Muscle of arm (tissue), 12 donors: ENCODE data around the gene IGF1. TPM values are rescaled to one million over a fixed set of nuclear protein-coding genes. Genes with fewer than 3 reads are reported as not detected.

Experiments used
- DNase-seq: peaks from one replicate; pipeline ENCODE4 v3.0.0-alpha.2; 2013
- polyA plus RNA-seq, 12 donors: library from polyadenylated mRNA; unstranded; fragments of 120-200 nt; gene quantifications; one replicate each; pipeline ENCODE4 v1.2.1, GENCODE V29; 2013; ENCODE audit not compliant: insufficient read length in 12 of 12

IGF1 gene
- polyA plus RNA-seq, 12 donors, result 18.1 to 93.7 (median 33.8) TPM

GRCh38 chr12:102501773-102502172 lies 21.4 kb upstream of the IGF1 start:
- no peak for DNase-seq

DNA sequence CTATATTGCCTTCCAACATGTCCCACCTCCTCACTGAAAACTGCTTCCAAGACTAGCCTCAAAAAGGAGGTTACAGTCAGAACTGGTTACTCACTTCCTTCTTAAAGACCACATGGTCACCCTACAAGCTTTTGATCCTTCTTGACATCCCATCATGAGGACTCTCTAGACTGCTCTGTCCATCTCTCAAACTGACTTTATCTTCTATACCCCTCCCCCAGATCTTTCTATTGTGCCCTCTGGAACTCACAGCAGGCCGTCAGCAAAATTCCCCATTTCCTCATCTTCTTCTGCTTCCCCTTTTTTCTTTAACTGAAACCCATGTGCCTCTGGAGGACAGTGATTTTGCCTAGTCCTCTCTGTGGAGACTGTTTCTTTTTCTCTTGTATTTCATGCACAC lies 18.1 kb upstream of the IGF1 start:
- no peak for DNase-seq

GRCh38 chr12:102497743-102498142 lies 17.4 kb upstream of the IGF1 start:
- DNase-seq, result no peak

GRCh38 chr12:102496591-102496990 lies 16.2 kb upstream of the IGF1 start:
- no peak for DNase-seq

DNA sequence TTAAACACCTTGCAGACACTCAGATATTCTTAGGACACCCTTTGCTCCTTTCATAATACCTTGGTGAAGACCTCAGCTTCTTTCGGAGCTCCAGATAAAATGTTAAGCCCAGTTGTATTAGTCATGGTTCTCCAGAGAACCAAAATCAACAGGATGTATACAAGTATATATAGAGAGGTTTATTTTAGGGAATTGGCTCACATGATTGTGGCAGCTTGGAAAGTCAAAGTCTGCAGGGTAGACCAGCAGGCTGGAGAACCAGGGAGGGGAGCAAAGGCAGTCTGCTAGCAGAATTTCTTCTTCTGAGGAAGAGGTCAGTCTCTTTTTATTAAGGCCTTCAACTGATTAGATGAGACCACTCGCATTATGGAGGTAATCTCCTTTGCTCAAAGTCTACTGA lies 6.9 kb upstream of the IGF1 start:
- no peak for DNase-seq

- DNase-seq, result no peak
Measured at GRCh38 chr12:102486153-102486552, 5.8 kb upstream of the IGF1 start.

DNA sequence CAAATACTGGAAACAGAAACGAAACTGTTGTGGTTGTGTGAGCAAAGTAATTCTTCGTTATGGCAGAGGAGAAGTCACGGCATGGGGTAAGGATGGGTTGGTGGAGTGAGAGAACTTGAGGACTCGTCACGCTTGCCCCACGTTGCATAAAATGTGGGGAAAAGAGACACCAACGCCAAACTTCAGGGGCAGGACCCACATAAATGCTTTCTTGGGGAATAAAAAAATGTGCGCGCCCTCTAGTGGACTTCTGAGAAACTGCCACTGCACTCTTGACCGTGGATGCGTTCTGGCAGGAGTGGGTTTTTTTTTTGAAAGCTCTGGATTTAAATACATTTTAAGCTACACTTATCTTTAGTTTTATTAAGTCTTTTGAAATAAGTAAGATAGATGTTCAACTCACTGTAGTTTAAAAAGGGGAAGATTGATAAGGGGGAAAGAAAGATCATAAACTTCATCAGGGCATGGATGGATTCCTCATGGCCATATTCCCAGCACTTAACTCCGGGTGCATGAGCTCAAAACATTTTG lies 4.1 kb upstream of the IGF1 start:
- DNase-seq, result peak; percentile 66

DNA sequence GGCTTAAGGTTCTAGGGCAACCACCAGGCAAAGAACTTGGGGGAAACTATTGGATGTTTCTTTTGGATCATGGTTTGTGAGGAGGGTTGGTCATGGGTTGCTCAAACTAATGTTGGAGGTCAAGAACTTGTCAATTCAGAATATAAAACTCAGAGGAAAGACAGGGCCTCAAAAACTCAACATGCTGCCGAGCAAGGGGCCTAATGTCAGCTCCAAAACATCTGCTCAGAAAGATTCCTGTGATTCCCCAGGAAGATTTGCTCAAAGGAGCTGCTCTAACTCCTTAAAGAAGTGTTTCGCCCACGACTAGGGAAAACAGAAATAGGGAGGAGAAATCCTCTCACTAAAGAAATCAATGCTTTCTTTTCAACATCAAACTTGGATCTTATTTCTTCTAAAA lies 3.7 kb upstream of the IGF1 start:
- no peak for DNase-seq

DNA sequence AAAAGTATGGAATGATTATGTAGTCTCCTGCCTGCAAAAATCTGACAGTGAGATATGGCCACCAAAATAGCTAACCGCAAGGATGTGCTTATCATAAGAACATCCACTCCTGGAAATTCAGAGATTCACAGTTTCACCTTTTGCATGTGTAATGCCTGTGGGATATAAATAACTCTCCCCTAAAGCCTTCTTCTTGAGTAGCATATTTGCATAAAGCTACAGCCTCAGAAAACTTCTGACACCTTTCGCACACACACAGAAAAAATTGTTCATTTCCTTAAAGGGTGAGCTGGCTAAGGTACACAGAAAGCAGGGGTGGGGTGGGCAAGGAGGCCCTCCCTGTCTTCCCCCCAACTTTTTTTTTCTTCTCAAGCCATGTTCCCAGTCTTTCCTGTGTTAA lies 3.1 kb upstream of the IGF1 start:
- DNase-seq, result no peak

DNA sequence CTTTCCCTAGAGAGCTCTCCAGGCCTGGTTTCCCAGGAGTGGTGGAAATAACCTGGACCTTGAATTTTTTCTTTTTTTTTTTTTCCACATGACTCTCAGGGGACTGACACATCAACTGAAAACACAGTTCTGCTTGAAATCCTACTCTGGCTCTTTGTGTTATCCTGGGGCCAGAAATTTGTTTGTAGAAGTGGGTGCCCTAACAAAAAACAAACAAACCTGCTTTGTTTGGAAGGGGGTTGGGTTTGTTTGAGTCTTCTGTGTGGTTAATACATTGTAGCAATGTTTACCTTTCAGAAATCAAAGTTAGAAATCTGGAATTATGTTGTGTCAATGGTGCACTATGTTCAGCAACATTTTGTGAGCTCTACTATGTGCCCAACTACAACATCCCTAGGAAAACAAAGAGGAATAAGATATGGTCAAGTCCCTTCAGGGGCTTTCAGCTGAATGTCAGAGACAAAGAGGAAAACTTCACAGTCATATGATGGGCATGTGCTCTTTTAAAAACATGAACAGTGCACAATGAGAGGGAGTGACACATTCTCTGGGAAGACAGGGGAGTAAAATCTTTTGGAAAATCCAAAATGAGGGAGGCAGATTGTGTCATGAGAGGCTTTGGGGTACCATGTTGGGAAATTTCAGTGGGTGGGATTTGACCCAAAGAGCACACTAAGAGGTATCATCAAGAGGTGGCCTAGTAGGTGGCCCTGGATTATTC lies 1.5 kb upstream of the IGF1 start:
- DNase-seq, result no peak

DNA sequence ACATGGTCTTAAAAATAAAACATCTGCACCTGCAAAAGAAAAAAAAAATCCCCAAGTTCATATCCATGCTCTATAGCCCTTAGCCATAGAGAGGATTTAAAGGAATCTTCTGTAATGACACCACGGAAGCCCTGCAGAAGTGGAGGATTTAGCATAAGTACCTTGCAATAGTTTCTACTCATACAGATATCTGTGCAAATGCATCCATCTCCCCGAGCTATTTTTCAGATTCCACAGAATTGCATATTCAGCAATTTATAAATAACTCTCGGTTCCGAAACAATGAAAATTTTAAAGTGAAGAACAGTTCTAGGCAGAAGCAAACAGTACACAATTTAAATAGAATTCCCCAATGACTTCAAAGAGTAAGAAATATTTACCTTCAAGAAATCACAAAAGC lies 424 bp downstream of the IGF1 start:
- peak; percentile 49 for DNase-seq

GRCh38 chr12:102479099-102479885 lies 1.1 kb downstream of the IGF1 start:
- DNase-seq, result peak; percentile 73

DNA sequence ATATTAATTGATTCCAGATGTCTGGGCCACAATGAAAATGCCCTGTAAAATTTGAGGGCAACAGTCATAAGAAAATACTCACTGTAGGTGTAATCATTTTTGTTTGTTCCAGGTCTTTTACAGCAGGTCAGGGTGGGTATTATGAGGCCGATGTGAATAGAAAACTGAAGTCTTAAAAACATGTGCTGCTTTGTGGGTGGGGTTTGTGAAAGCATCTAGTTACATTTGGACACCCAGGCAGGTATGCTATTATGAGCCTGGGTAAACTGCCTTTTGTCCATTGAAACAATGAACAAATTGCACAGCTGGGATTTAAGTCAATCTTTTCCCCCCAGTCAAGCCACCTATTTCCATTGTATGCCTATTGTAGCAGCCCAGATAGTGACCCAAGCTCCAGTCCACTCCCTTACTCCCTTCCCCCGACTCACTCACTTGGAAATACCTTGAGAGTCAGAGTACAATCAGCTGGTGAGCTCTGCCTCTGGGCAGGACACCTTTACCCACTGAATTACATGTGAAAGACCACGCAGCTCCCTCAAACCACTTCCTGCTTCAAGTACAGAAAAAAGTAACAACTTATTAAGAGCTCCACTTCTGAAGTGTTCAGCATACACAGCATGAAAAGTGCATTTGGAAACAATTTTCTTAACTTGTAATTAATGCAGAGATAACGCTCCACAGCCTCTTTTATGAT lies 1.8 kb downstream of the IGF1 start:
- no peak for DNase-seq

- DNase-seq, result no peak
Measured at GRCh38 chr12:102475355-102475754, 5.0 kb downstream of the IGF1 start.

- DNase-seq, result no peak
Measured at GRCh38 chr12:102474438-102475064, 5.8 kb downstream of the IGF1 start.

DNA sequence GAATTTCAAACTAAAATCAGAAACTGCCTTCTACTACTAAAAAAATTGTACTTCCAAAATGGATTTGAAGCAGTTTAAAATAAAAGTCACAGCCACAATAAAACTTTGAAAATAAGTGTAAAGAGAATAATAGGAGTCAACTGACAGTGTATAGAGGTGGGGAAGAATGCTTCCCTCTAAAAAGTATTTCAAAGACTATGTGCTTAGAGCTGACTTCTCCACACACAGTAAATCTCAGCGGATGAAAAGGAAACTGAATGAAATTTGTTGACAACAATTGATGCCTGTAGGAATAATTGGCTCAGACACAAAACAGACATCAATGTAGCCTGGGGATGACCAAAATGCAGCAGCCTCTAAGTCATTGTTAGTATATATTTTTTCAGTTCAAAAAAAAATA lies 7.9 kb downstream of the IGF1 start:
- no peak for DNase-seq

GRCh38 chr12:102471556-102471955 lies 8.8 kb downstream of the IGF1 start:
- no peak for DNase-seq

DNA sequence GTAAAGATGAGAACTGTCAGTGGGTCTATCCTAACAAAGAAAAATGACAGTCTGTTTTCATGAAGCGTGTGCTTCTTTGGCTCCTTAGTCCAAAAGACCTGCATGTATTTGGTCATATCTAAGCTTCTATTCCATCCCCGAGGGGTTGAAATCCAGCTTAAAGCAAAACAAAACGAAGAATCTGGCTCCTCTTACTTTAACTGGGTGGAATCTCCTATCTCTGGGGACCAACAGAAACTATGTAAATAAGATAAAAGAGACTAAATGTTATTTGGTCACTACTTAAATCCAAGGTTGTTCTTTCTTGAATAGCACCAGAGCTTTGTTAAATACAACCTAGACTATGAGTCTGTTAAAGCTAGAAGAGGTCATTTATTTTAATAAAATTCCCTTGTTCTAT lies 9.4 kb downstream of the IGF1 start:
- DNase-seq, result no peak

GRCh38 chr12:102468261-102468915 lies 12.0 kb downstream of the IGF1 start:
- no peak for DNase-seq

GRCh38 chr12:102465762-102466560 lies 14.4 kb downstream of the IGF1 start:
- DNase-seq, result no peak
